Glutamatergic neuron (in vitro differentiated cells): ENCODE data around the gene PAPPA2. TPM values are rescaled to one million over a fixed set of nuclear protein-coding genes. Genes with fewer than 3 reads are reported as not detected.

Source experiments
- DNase-seq: peaks from one replicate; pipeline ENCODE4 v3.0.0; 2022
- H3K27ac Mint-ChIP-seq: one replicate; pipeline ENCODE4 v1.8.0; 2020; ENCODE audit warnings: mild to moderate bottlenecking, mixed read lengths, inconsistent platforms; ENCODE audit not compliant: unreplicated experiment
- H3K27me3 Mint-ChIP-seq: one replicate; pipeline ENCODE4 v1.8.0; 2020; ENCODE audit warnings: mild to moderate bottlenecking, moderate library complexity, mixed read lengths, inconsistent platforms; ENCODE audit not compliant: unreplicated experiment
- H3K36me3 Mint-ChIP-seq: one replicate; pipeline ENCODE4 v1.8.0; 2020; ENCODE audit warnings: mild to moderate bottlenecking, mixed read lengths, inconsistent platforms; ENCODE audit not compliant: unreplicated experiment
- H3K4me1 Mint-ChIP-seq: one replicate; pipeline ENCODE4 v1.8.0; 2020; ENCODE audit warnings: mild to moderate bottlenecking, low read depth, mixed read lengths, inconsistent platforms; ENCODE audit not compliant: unreplicated experiment
- H3K4me3 Mint-ChIP-seq: one replicate; pipeline ENCODE4 v1.8.0; 2020; ENCODE audit warnings: mild to moderate bottlenecking, mixed read lengths, inconsistent platforms; ENCODE audit not compliant: unreplicated experiment
- H3K9me3 Mint-ChIP-seq: one replicate; pipeline ENCODE4 v1.8.0; 2020; ENCODE audit warnings: mild to moderate bottlenecking, moderate library complexity, mixed read lengths, inconsistent platforms; ENCODE audit not compliant: unreplicated experiment
- total RNA-seq: library from RNA; stranded (reverse); fragmentation: NEBNext Ultra II Directional; extraction: Animal tissue kit (Norgen Biotek cat#: 25700); gene quantifications from one replicate; pipeline ENCODE4 v1.2.1, GENCODE V29; 2021; ENCODE audit not compliant: unreplicated experiment
- TF ChIP-seq, protein P1 (sequence below): fragments of 200-600 bp; sonication (generic); IDR thresholded peaks from one replicate; pipeline ENCODE4 v1.5.0; 2021; ENCODE audit not compliant: partially characterized antibody, unreplicated experiment

Gene PAPPA2
- total RNA-seq, 1 donor from 2014 or later, result 2.3 TPM

DNA sequence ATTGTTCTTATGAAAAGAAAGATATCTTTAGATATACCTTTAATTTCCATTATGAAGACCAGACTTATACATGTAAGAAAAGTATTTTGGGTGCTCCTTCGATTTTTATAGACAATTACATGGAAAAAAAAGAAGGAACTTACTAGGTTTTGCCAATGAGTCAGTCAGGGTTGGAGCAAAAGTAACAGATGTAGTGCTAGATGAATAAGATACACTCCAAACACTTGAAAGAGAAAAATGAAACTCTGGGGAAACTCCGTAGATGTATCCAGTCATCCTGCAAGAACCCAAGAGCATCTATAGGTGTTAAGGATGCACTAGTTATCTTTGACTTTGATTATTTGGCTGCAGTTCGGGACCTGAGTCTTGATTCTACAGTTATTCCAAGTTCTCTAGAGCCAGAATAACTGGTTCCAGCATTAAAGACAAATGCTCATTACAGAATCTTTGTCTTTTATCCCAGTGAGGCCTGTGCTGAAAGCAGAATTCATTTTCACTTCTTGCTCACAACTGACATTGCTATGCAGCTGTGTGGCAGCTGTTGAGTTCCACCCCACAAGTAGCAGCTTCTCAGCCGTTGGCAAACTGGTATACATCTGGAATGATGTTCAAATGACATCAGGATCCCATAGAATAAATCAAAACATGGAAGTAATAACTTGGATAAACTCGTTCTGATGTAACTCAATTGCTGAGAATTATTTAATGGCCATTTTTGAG, 375.5 kb downstream of the PAPPA2 start:
- Mint-ChIP-seq H3K4me1 (no peaks in the 10 kb centered on the region), H3K27me3 (no peaks in the 10 kb centered on the region), H3K27ac (no peak overlapping the region), H3K4me3 (no peak overlapping the region), H3K9me3 (no peaks in the 10 kb centered on the region), H3K36me3 (no peaks in the 10 kb centered on the region)
- no peak for DNase-seq
- TF ChIP-seq, protein P1, sequence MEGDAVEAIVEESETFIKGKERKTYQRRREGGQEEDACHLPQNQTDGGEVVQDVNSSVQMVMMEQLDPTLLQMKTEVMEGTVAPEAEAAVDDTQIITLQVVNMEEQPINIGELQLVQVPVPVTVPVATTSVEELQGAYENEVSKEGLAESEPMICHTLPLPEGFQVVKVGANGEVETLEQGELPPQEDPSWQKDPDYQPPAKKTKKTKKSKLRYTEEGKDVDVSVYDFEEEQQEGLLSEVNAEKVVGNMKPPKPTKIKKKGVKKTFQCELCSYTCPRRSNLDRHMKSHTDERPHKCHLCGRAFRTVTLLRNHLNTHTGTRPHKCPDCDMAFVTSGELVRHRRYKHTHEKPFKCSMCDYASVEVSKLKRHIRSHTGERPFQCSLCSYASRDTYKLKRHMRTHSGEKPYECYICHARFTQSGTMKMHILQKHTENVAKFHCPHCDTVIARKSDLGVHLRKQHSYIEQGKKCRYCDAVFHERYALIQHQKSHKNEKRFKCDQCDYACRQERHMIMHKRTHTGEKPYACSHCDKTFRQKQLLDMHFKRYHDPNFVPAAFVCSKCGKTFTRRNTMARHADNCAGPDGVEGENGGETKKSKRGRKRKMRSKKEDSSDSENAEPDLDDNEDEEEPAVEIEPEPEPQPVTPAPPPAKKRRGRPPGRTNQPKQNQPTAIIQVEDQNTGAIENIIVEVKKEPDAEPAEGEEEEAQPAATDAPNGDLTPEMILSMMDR, result no peak

GRCh38 chr1:176839216-176839615, 376.2 kb downstream of the PAPPA2 start:
- H3K4me1 Mint-ChIP-seq, result no peaks in the 10 kb centered on the region
- no peaks in the 10 kb centered on the region for H3K9me3 Mint-ChIP-seq
- TF ChIP-seq, protein P1, result no peak
- DNase-seq, result no peak
- no peaks in the 10 kb centered on the region for H3K27me3 Mint-ChIP-seq
- no peak overlapping the region for H3K4me3 Mint-ChIP-seq
- no peaks in the 10 kb centered on the region for H3K36me3 Mint-ChIP-seq
- no peak overlapping the region for H3K27ac Mint-ChIP-seq

DNA sequence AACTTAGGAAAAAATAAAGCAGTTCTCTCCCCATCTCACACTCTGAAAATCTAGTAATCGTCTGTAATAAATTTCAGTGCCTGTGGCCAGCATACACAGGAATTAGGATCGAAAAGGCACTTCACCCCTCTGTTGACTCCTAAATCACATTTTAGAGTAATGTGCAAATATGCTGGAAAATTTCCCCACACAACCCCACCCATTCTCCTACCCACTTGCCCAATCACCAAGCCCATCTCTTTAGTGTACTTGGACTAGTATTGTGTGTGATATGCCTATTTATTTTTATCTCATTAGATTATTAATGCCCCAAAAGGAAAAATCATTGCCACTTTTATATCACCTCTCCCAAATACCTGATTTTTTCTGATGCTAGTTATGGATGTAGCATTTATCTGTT, 378.3 kb downstream of the PAPPA2 start:
- DNase-seq, result no peak
- Mint-ChIP-seq H3K27me3 (no peaks in the 10 kb centered on the region), H3K9me3 (no peaks in the 10 kb centered on the region), H3K4me1 (peaks cover 7% of the 10 kb centered on the region), H3K27ac (no peak overlapping the region), H3K36me3 (no peaks in the 10 kb centered on the region), H3K4me3 (no peak overlapping the region)
- TF ChIP-seq, protein P1, result no peak

- H3K4me1 Mint-ChIP-seq, result peaks cover 21% of the 10 kb centered on the region
- H3K27me3 Mint-ChIP-seq, result no peaks in the 10 kb centered on the region
- H3K36me3 Mint-ChIP-seq, result no peaks in the 10 kb centered on the region
- peak; percentile 59 for DNase-seq
- no peak overlapping the region for H3K4me3 Mint-ChIP-seq
- peaks cover 3% of the 10 kb centered on the region for H3K9me3 Mint-ChIP-seq
- H3K27ac Mint-ChIP-seq, result no peak overlapping the region
- TF ChIP-seq, protein P1, result peak; percentile 55
Measured at GRCh38 chr1:176843352-176844297, 380.6 kb downstream of the PAPPA2 start.
